HCT116 (cell line): ENCODE results near the gene CDK19. TPM values are rescaled to one million over a fixed set of nuclear protein-coding genes. Genes with fewer than 3 reads are reported as not detected.

ENCODE experiments used
- ATAC-seq: fragments of 200-7000 bp; cut with Tn5 transposase; 2 replicates; pipeline ENCODE4 v1.9.1; 2020; ENCODE audit warnings: mild to moderate bottlenecking, moderate library complexity
- BruUV-seq: library from RNA; stranded (reverse); fragments of 400-500 nt; replicated peaks from 2 replicates; lab custom pipeline; 2021; lab: Mats Ljungman, UMichigan
- CTCF ChIA-PET: fragments of 300-600 bp; sonication (Branson Sonifier 250); formaldehyde crosslinking; loops from one replicate; lab custom pipeline; 2021; ENCODE audit warnings: antibody characterized with exemption; lab: Charles Lee
- POLR2A ChIA-PET: fragments of 300-600, 350-600 bp; sonication (Branson Sonifier 250); formaldehyde crosslinking; loops from one replicate; lab custom pipeline; 2021; ENCODE audit warnings: antibody characterized with exemption; lab: Charles Lee
- RAD21 ChIA-PET, 2 experiments: fragments of 300-600 bp; sonication (Branson Sonifier 250); formaldehyde crosslinking; loops; one replicate each; lab custom pipeline; 2023; ENCODE audit warnings: low total read pairs in 2 of 2; ENCODE audit not compliant: uncharacterized antibody in 2 of 2, unreplicated experiment in 2 of 2, low non-redundant PET in 1 of 2; lab: Charles Lee
- DNase-seq: peaks from one replicate; pipeline ENCODE4 v3.0.0-alpha.2; 2010; ENCODE audit warnings: low read depth, low spot score
- H2AFZ ChIP-seq: fragments of 200-600 bp; shearing (Covaris generic), sonication (generic); 2 replicates; pipeline ENCODE4 v1.6.1; 2017; ENCODE audit warnings: low read depth, mixed run types, mixed read lengths, antibody characterized with exemption, low read length; ENCODE audit not compliant: poor library complexity, severe bottlenecking
- H3K27ac ChIP-seq: 2 replicates; pipeline ENCODE4 v1.5.1; 2012; ENCODE audit warnings: low read depth, low read length
- H3K27me3 ChIP-seq: fragments of 200-600 bp; sonication (generic); 2 replicates; pipeline ENCODE4 v1.6.1; 2016; ENCODE audit warnings: mixed run types, low read length, mixed read lengths; ENCODE audit not compliant: insufficient read depth
- H3K36me3 ChIP-seq, 2 experiments: fragments of 200-500 bp in 1 of 2; fragments of 200-600 bp in 1 of 2; sonication (Bioruptor generic) in 1 of 2; sonication (generic) in 1 of 2; 2 replicates each; pipeline versions ENCODE4 v1.5.1 to v1.6.1; 2014 to 2016; ENCODE audit warnings: low read length in 2 of 2, inconsistent platforms in 1 of 2, mixed read lengths in 1 of 2, mixed run types in 1 of 2; ENCODE audit not compliant: insufficient read depth in 2 of 2, control insufficient read depth in 1 of 2
- H3K4me1 ChIP-seq, 2 experiments: fragments of 200-600 bp in 1 of 2; sonication (generic) in 1 of 2; 2 replicates each; pipeline versions ENCODE4 v1.5.1 to v1.6.1; 2012 to 2017; ENCODE audit warnings: low read length in 2 of 2, inconsistent platforms in 1 of 2, mild to moderate bottlenecking in 1 of 2, mixed read lengths in 1 of 2, mixed run types in 1 of 2, moderate library complexity in 1 of 2; ENCODE audit not compliant: insufficient read depth in 2 of 2, control insufficient read depth in 1 of 2
- H3K4me2 ChIP-seq: fragments of 200-600 bp; sonication (generic); 2 replicates; pipeline ENCODE4 v1.6.1; 2017; ENCODE audit warnings: mixed run types, low read length, mixed read lengths
- H3K4me3 ChIP-seq, 2 experiments: fragments of 200-600 bp in 1 of 2; sonication (generic) in 1 of 2; replicated peaks in 1 of 2; 2 replicates each; pipeline ENCODE4 v1.5.1; 2011 to 2016; ENCODE audit warnings: low read length in 2 of 2, control low read depth in 1 of 2, low read depth in 1 of 2, mild to moderate bottlenecking in 1 of 2, mixed read lengths in 1 of 2, mixed run types in 1 of 2
- H3K79me2 ChIP-seq: fragments of 200-600 bp; sonication (generic); 2 replicates; pipeline ENCODE4 v1.6.1; 2017; ENCODE audit warnings: mild to moderate bottlenecking, mixed run types, low read length, moderate library complexity, mixed read lengths; ENCODE audit not compliant: insufficient read depth
- H3K9ac ChIP-seq: fragments of 200-600 bp; sonication (generic); 2 replicates; pipeline ENCODE4 v1.6.1; 2016; ENCODE audit warnings: low read length, mixed read lengths
- H3K9me2 ChIP-seq: fragments of 200-600 bp; sonication (generic), shearing (Covaris generic); 2 replicates; pipeline ENCODE4 v1.6.1; 2017; ENCODE audit warnings: mixed run types, mild to moderate bottlenecking, moderate library complexity; ENCODE audit not compliant: insufficient read depth
- H3K9me3 ChIP-seq, 2 experiments: fragments of 200-500 bp in 1 of 2; fragments of 200-600 bp in 1 of 2; sonication (Bioruptor generic) in 1 of 2; sonication (generic) in 1 of 2; 2 replicates each; pipeline ENCODE4 v1.6.1; 2014 to 2017; ENCODE audit warnings: low read length in 2 of 2, mixed read lengths in 2 of 2, inconsistent platforms in 1 of 2, low read depth in 1 of 2, mild to moderate bottlenecking in 1 of 2, mixed run types in 1 of 2, moderate library complexity in 1 of 2; ENCODE audit not compliant: control insufficient read depth in 1 of 2, insufficient read depth in 1 of 2
- H4K20me1 ChIP-seq: fragments of 200-600 bp; sonication (generic), shearing (Covaris generic); 2 replicates; pipeline ENCODE4 v1.6.1; 2017; ENCODE audit warnings: mixed run types, mild to moderate bottlenecking, moderate library complexity; ENCODE audit not compliant: insufficient read depth
- CBX3 ChIP-seq: IDR thresholded peaks from 2 replicates; pipeline ENCODE4 v1.6.1; 2012; ENCODE audit warnings: low read depth
- CEBPB ChIP-seq: IDR thresholded peaks from 2 replicates; pipeline ENCODE4 v1.6.1; 2012; ENCODE audit warnings: low read depth
- CTCF ChIP-seq, 3 experiments: fragments of 200-600 bp in 1 of 3; sonication (generic) in 1 of 3; IDR thresholded peaks in 2 of 3; conservative IDR thresholded peaks in 1 of 3; 2 replicates each; pipeline ENCODE4 v1.5.1; 2012 to 2017; ENCODE audit warnings: low read depth in 2 of 3, low read length in 2 of 3, antibody characterized with exemption in 1 of 3, borderline replicate concordance in 1 of 3, control low read depth in 1 of 3, mild to moderate bottlenecking in 1 of 3, mixed read lengths in 1 of 3, mixed run types in 1 of 3, moderate library complexity in 1 of 3; ENCODE audit not compliant: insufficient read depth in 1 of 3
- EGR1 ChIP-seq: IDR thresholded peaks from 2 replicates; pipeline ENCODE4 v1.6.1; 2012; ENCODE audit warnings: low read depth
- ELF1 ChIP-seq: IDR thresholded peaks from 2 replicates; pipeline ENCODE4 v1.6.1; 2012; ENCODE audit warnings: low read depth, borderline replicate concordance
- POLR2A ChIP-seq: IDR thresholded peaks from 2 replicates; pipeline ENCODE4 v1.7.0; 2011; ENCODE audit warnings: borderline replicate concordance; ENCODE audit not compliant: insufficient read depth, insufficient read length; ENCODE audit errors: extremely low read depth
- POLR2AphosphoS5 ChIP-seq: IDR thresholded peaks from 2 replicates; pipeline ENCODE4 v1.6.1; 2011; ENCODE audit warnings: mild to moderate bottlenecking, low read depth, low read length, moderate library complexity
- RAD21 ChIP-seq: IDR thresholded peaks from 2 replicates; pipeline ENCODE4 v1.6.1; 2012; ENCODE audit warnings: low read depth, mild to moderate bottlenecking
- SP1 ChIP-seq: IDR thresholded peaks from 2 replicates; pipeline ENCODE4 v1.6.1; 2012; ENCODE audit warnings: low read depth
- ZFX ChIP-seq: fragments of 450-650 bp; IDR thresholded peaks from 2 replicates; pipeline ENCODE4 v1.6.1; 2017
- ZNF274 ChIP-seq: fragments of 200-500 bp; sonication (Bioruptor generic); IDR thresholded peaks from 2 replicates; pipeline ENCODE4 v1.6.1; 2014; ENCODE audit warnings: mild to moderate bottlenecking, low read depth, low read length, inconsistent platforms
- intact Hi-C: fragments of 100-400 bp; cut with micrococcal nuclease; formaldehyde crosslinking; loops from 2 replicates; pipeline ENCODE4 v1.10.0; 2022
- total RNA-seq: library from RNA; stranded (reverse); gene quantifications from one replicate; pipeline ENCODE4 v1.2.1, GENCODE V29; 2021; ENCODE audit not compliant: unreplicated experiment
- TF ChIP-seq, protein P1 (sequence below): IDR thresholded peaks from 2 replicates; pipeline ENCODE4 v1.6.1; 2012
- TF ChIP-seq, protein P2 (sequence below): IDR thresholded peaks from 2 replicates; pipeline ENCODE4 v1.6.1; 2012

The CDK19 gene
- total RNA-seq, 1 experiment from 2014 or later, result 20.0 TPM

DNA sequence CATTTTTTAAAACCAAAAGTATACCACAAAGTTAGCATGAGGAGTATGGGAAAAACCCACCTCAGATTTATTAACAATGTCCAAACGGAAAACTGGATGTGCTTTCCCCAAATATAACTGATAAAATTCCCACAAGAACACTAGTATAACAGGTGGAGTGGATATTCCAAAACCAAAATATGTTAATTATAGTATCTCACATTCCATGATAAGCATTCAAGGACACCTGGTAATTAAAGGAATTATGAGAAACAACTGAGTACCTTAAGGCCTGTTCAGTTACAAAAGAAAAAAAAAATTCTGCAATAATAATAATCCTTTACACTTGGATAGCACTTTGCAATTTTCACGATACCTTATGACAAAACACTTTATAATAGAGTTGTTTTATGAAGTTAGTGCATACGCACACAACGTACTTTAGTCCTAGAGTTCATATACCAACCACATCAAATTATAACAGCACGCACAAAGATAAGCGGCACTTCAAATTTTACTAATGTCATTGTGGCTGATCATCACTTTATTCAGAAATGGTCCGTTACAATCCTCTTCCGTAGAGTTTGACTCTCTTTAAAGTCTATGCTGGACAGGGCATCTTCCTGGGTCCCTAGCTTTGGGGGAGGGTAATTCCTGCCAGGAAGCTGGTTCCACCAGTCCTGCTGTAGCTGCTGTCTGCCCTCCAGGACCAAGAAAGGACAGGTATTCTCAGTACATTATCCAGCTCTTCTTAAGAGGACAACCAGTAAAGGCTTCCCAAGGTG is 1.7 kb downstream of the CDK19 start:
- POLR2A ChIA-PET, result interaction anchor here (1.2 kb wide), 1 partner anchor 61 kb away, joined by 6 read pairs; the partner anchor contains the start of gene AMD1

More for the DNA sequence above, 1.7 kb downstream of the CDK19 start:
- ATAC-seq (no peak), DNase-seq (no peak)
- Histone ChIP-seq H3K4me2 (peak overlapping the region; percentile 92), H3K9ac (peak overlapping the region; percentile 77; the same call in 1 of the 2 replicates), H3K4me1 (peaks cover 12 to 13% of the 10 kb centered on the region in 2 experiments; a peak in 3 of 4 replicates), H3K9me3 (no peaks in the 10 kb centered on the region), H3K4me3 (peak overlapping the region; percentile 79 to 88), H3K36me3 (no peaks in the 10 kb centered on the region), H3K9me2 (no peaks in the 10 kb centered on the region), H4K20me1 (no peaks in the 10 kb centered on the region), H2AFZ (no peak overlapping the region), H3K79me2 (peaks cover 27% of the 10 kb centered on the region), H3K27ac (no peak overlapping the region), H3K27me3 (no peaks in the 10 kb centered on the region)
- ChIA-PET CTCF (no interaction called here), RAD21 (no interaction called here)
- TF ChIP-seq CBX3 (no peak), CEBPB (no peak), CTCF (IDR thresholded peaks at IDR 0.05 in 2 of 3, conservative IDR thresholded peaks at IDR 0.05 in 1 of 3; ENCODE audit: borderline replicate concordance in 1 of 3, insufficient read depth in 1 of 3, low read depth in 2 of 3, low read length in 2 of 3) (no peak), SP1 (no peak), POLR2A (no peak), ZNF274 (no peak), POLR2AphosphoS5 (no peak), EGR1 (no peak), RAD21 (no peak), ZFX (no peak), ELF1 (no peak)
- TF ChIP-seq, protein P1, sequence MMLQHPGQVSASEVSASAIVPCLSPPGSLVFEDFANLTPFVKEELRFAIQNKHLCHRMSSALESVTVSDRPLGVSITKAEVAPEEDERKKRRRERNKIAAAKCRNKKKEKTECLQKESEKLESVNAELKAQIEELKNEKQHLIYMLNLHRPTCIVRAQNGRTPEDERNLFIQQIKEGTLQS, result no peak
- TF ChIP-seq, protein P2, sequence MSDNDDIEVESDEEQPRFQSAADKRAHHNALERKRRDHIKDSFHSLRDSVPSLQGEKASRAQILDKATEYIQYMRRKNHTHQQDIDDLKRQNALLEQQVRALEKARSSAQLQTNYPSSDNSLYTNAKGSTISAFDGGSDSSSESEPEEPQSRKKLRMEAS, result no peak
- TSS peak; percentile 49 for BruUV-seq
- intact Hi-C loops, result no loop called here
